GM23248 (cell line): ENCODE data around the gene SFRP2. TPM values are rescaled to one million over a fixed set of nuclear protein-coding genes. Genes with fewer than 3 reads are reported as not detected.

Experiments
- DNase-seq: peaks from one replicate; pipeline ENCODE4 v3.0.0-alpha.2; 2015
- H2AFZ ChIP-seq: fragments of 200-600 bp; sonication (generic); 2 replicates; pipeline ENCODE4 v1.6.1; 2016; ENCODE audit warnings: antibody characterized with exemption
- H3F3A ChIP-seq: fragments of 200-600 bp; sonication (generic); 2 replicates; pipeline ENCODE4 v1.6.1; 2016; ENCODE audit warnings: mild to moderate bottlenecking, antibody characterized with exemption, mixed run types; ENCODE audit not compliant: insufficient read depth
- H3K27ac ChIP-seq: fragments of 200-600 bp; sonication (generic); 2 replicates; pipeline ENCODE4 v1.5.1; 2016; ENCODE audit warnings: mild to moderate bottlenecking
- H3K27me3 ChIP-seq: fragments of 200-600 bp; sonication (generic); replicated peaks from 2 replicates; pipeline ENCODE4 v1.6.1; 2016; ENCODE audit warnings: mild to moderate bottlenecking; ENCODE audit not compliant: insufficient read depth
- H3K36me3 ChIP-seq: fragments of 200-600 bp; sonication (generic); 2 replicates; pipeline ENCODE4 v1.6.1; 2016; ENCODE audit warnings: low read depth, mild to moderate bottlenecking
- H3K4me1 ChIP-seq: fragments of 200-600 bp; sonication (generic); 2 replicates; pipeline ENCODE4 v1.6.1; 2016; ENCODE audit warnings: mild to moderate bottlenecking; ENCODE audit not compliant: insufficient read depth
- H3K4me2 ChIP-seq: fragments of 200-600 bp; sonication (generic); one replicate; pipeline ENCODE4 v1.6.1; 2016; ENCODE audit warnings: mild to moderate bottlenecking; ENCODE audit not compliant: unreplicated experiment
- H3K4me3 ChIP-seq: fragments of 200-600 bp; sonication (generic); 2 replicates; pipeline ENCODE4 v1.5.1; 2016; ENCODE audit warnings: mild to moderate bottlenecking
- H3K79me2 ChIP-seq: fragments of 200-600 bp; sonication (generic); 2 replicates; pipeline ENCODE4 v1.6.1; 2016; ENCODE audit warnings: mild to moderate bottlenecking; ENCODE audit not compliant: insufficient read depth
- H3K9ac ChIP-seq: fragments of 200-600 bp; sonication (generic); 2 replicates; pipeline ENCODE4 v1.6.1; 2016; ENCODE audit warnings: mild to moderate bottlenecking
- H3K9me2 ChIP-seq: fragments of 200-600 bp; sonication (generic); 2 replicates; pipeline ENCODE4 v1.6.1; 2016; ENCODE audit warnings: mixed run types, mild to moderate bottlenecking, moderate library complexity; ENCODE audit not compliant: insufficient read depth
- H3K9me3 ChIP-seq: fragments of 200-600 bp; sonication (generic); one replicate; pipeline ENCODE4 v1.6.1; 2017; ENCODE audit warnings: low read depth
- H4K20me1 ChIP-seq: fragments of 200-600 bp; sonication (generic); 2 replicates; pipeline ENCODE4 v1.6.0; 2016; ENCODE audit not compliant: insufficient read depth
- EZH2 ChIP-seq: fragments of 200-600 bp; sonication (generic); IDR thresholded peaks from 2 replicates; pipeline ENCODE4 v1.6.1; 2018; ENCODE audit warnings: antibody characterized with exemption, mild to moderate bottlenecking; ENCODE audit not compliant: insufficient read depth, poor library complexity, severe bottlenecking
- EZH2phosphoT487 ChIP-seq: fragments of 200-600 bp; sonication (generic); IDR thresholded peaks from 2 replicates; pipeline ENCODE4 v1.6.1; 2018; ENCODE audit warnings: antibody characterized with exemption, moderate library complexity, mild to moderate bottlenecking, low read depth; ENCODE audit not compliant: insufficient read depth
- WGBS, 2 experiments: methylation state at CpG; one replicate each; pipeline ENCODE4 v1.1.6; 2015 to 2017; ENCODE audit warnings: low lambda C conversion rate in 2 of 2, low coverage in 1 of 2; ENCODE audit errors: missing lambda C conversion rate in 2 of 2; 5-methylcytosine and 5-hydroxymethylcytosine counted together
- in situ Hi-C: fragments of 300-500 bp; cut with MboI; formaldehyde crosslinking; loops from 2 replicates; pipeline ENCODE4 v1.15.0; 2020
- polyA plus RNA-seq: library from polyadenylated mRNA; unstranded; fragments of >200 nt; fragmentation: Nextera tagmentation; extraction: Ambion mirVana; gene quantifications from 2 replicates; pipeline ENCODE4 v1.2.1, GENCODE V29; 2016
- total RNA-seq: library from RNA; depleted of rRNA; stranded (reverse); fragments of >200 nt; shearing (Covaris generic); gene quantifications from 2 replicates; pipeline ENCODE4 v1.2.3, GENCODE V29; 2014

The SFRP2 gene
- total and polyA plus RNA-seq, 2 experiments from 2014 or later = 0.65 to 2.4 TPM

DNA sequence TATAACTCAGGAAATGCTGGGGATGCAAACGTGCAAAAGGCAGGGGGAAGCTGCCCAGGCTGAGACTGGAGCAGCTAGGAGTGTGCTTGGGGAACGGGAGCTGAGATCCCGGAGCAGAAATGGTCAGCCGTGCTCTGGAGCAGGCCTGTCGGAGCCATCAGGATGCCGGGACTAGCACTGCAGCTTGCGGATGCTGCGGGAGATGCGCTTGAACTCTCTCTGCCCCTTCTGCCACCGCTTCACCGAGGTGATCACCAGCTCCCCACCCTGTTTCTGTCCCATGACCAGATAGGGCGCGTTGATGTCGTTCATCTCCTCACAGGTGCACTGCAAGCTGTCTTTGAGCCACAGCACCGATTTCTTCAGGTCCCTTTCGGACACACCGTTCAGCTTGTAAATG is 7.6 kb downstream of the SFRP2 start:
- in situ Hi-C loops = no loop called here
- H3K36me3 ChIP-seq = no peaks in the 10 kb centered on the region
- no peaks in the 10 kb centered on the region for H3K9me2 ChIP-seq
- H3K4me2 ChIP-seq = no peak overlapping the region
- no peak overlapping the region for H3K27ac ChIP-seq
- TF ChIP-seq EZH2phosphoT487 = no peak
- TF ChIP-seq EZH2 = no peak
- WGBS, 2 experiments = 87 to 89% methylated on average over 16 to 17 of the region's 17 CpGs
- no peaks in the 10 kb centered on the region for H3K9me3 ChIP-seq
- 0 out of 2 replicates have a peak, but pooled peaks cover 3% of the 10 kb centered on the region for H3F3A ChIP-seq
- H2AFZ ChIP-seq = no peak overlapping the region
- no peaks in the 10 kb centered on the region for H4K20me1 ChIP-seq
- DNase-seq = no peak
- H3K9ac ChIP-seq = no peak overlapping the region
- peaks cover 7% of the 10 kb centered on the region for H3K27me3 ChIP-seq
- peaks cover 7% of the 10 kb centered on the region; the same call in 1 of the 2 replicates for H3K4me1 ChIP-seq
- H3K79me2 ChIP-seq = no peaks in the 10 kb centered on the region
- H3K4me3 ChIP-seq = no peak overlapping the region

GRCh38 chr4:153780876-153781275 is 8.0 kb downstream of the SFRP2 start:
- WGBS, 2 experiments = 85 to 89% methylated on average over 1 of the region's 1 CpG
- in situ Hi-C loops = no loop called here
- no peak for DNase-seq
- Histone ChIP-seq H3K4me2 (no peak overlapping the region), H3K27ac (no peak overlapping the region), H3K9me3 (no peaks in the 10 kb centered on the region), H3K27me3 (peaks cover 5% of the 10 kb centered on the region; the same call in 1 of the 2 replicates), H3K9ac (no peak overlapping the region), H3K4me3 (no peak overlapping the region), H3K79me2 (no peaks in the 10 kb centered on the region), H3K4me1 (peaks cover 7% of the 10 kb centered on the region; the same call in 1 of the 2 replicates), H3K36me3 (no peaks in the 10 kb centered on the region), H3F3A (0 out of 2 replicates have a peak, but pooled peaks cover 3% of the 10 kb centered on the region), H4K20me1 (no peaks in the 10 kb centered on the region), H2AFZ (no peak overlapping the region), H3K9me2 (no peaks in the 10 kb centered on the region)
- no peak for TF ChIP-seq EZH2
- TF ChIP-seq EZH2phosphoT487 = no peak

DNA sequence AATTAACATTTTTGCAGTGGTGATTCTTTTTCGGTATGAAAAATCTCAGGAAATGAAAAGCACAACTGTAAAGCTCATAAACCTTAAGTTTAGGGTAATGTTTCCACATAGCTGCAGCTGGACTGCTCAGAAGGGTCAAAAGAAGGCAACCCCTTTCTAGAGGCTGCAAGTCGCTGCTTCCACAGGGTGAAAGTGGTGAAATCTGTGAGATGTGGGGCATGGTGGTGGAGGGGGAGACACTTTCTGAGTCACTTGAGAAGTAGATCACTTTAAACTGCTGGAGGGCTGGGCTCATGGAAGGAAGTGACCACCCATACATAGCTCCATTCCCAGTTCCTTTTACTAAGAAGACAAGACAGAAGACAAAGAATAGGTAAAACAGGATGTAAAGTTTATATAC is 8.7 kb downstream of the SFRP2 start:
- in situ Hi-C loops = no loop called here
- H3K27ac ChIP-seq = no peak overlapping the region
- no peak for DNase-seq
- no peaks in the 10 kb centered on the region for H3K9me3 ChIP-seq
- peaks cover 8% of the 10 kb centered on the region; the same call in 1 of the 2 replicates for H3K27me3 ChIP-seq
- no peak for TF ChIP-seq EZH2phosphoT487
- no peak for TF ChIP-seq EZH2
- no peaks in the 10 kb centered on the region for H4K20me1 ChIP-seq
- peaks cover 7% of the 10 kb centered on the region; the same call in 1 of the 2 replicates for H3K4me1 ChIP-seq
- H3K9ac ChIP-seq = no peak overlapping the region
- no peak overlapping the region for H2AFZ ChIP-seq
- H3K9me2 ChIP-seq = no peaks in the 10 kb centered on the region
- H3K79me2 ChIP-seq = no peaks in the 10 kb centered on the region
- WGBS, 2 experiments = 15 to 32% methylated on average over 2 of the region's 2 CpGs
- H3F3A ChIP-seq = 0 out of 2 replicates have a peak, but pooled peaks cover 3% of the 10 kb centered on the region
- no peak overlapping the region for H3K4me2 ChIP-seq
- H3K4me3 ChIP-seq = no peak overlapping the region
- no peaks in the 10 kb centered on the region for H3K36me3 ChIP-seq

DNA sequence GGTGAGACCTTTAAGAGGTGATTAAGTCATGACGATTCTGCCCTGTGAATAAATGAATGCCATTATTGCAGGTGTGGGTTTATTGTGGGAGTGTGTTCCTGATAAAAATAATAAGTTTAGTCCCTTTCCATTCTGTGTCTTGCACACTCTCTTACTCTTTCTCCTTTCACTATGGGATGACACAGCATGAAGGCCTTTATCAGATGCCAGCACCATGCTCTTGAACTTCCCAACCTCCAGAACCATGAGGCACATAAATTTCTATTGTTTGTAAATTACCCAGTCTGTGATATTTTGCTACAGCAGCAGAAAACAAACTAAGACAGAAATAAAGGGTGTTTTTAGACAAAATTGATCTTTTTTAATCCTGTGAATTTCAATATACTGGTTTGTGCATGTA is 10.5 kb downstream of the SFRP2 start:
- no peaks in the 10 kb centered on the region for H3K9me3 ChIP-seq
- H3F3A ChIP-seq = 0 out of 2 replicates have a peak, but pooled peaks cover 3% of the 10 kb centered on the region
- peaks cover 13% of the 10 kb centered on the region; the same call in 1 of the 2 replicates for H3K27me3 ChIP-seq
- in situ Hi-C loops = no loop called here
- no peaks in the 10 kb centered on the region for H3K9me2 ChIP-seq
- H4K20me1 ChIP-seq = no peaks in the 10 kb centered on the region
- no peaks in the 10 kb centered on the region for H3K36me3 ChIP-seq
- H3K79me2 ChIP-seq = no peaks in the 10 kb centered on the region
- peaks cover 7% of the 10 kb centered on the region; the same call in 1 of the 2 replicates for H3K4me1 ChIP-seq
- H2AFZ ChIP-seq = no peak overlapping the region
- no peak for DNase-seq
- H3K4me2 ChIP-seq = no peak overlapping the region
- H3K9ac ChIP-seq = no peak overlapping the region
- WGBS, 2 experiments = 56 to 57% methylated on average over 1 of the region's 1 CpG
- no peak overlapping the region for H3K27ac ChIP-seq
- TF ChIP-seq EZH2 (no peak), EZH2phosphoT487 (no peak)
- no peak overlapping the region for H3K4me3 ChIP-seq

GRCh38 chr4:153777421-153777820 is 11.5 kb downstream of the SFRP2 start:
- H3K9me3 ChIP-seq = no peaks in the 10 kb centered on the region
- no peak overlapping the region for H3K27ac ChIP-seq
- H2AFZ ChIP-seq = no peak overlapping the region
- no peak overlapping the region for H3K4me3 ChIP-seq
- H3K27me3 ChIP-seq = peaks cover 13% of the 10 kb centered on the region; the same call in 1 of the 2 replicates
- H3K36me3 ChIP-seq = no peaks in the 10 kb centered on the region
- no peak for DNase-seq
- no peak overlapping the region for H3K9ac ChIP-seq
- no peak for TF ChIP-seq EZH2phosphoT487
- TF ChIP-seq EZH2 = no peak
- H3K9me2 ChIP-seq = no peaks in the 10 kb centered on the region
- no peak overlapping the region for H3K4me2 ChIP-seq
- no peaks in the 10 kb centered on the region for H3K79me2 ChIP-seq
- no peaks in the 10 kb centered on the region for H4K20me1 ChIP-seq
- peaks cover 3% of the 10 kb centered on the region; the same call in 1 of the 2 replicates for H3K4me1 ChIP-seq
- no peaks in the 10 kb centered on the region for H3F3A ChIP-seq
- in situ Hi-C loops = no loop called here
